Measurements from ENCODE around the gene GCK.

DNA sequence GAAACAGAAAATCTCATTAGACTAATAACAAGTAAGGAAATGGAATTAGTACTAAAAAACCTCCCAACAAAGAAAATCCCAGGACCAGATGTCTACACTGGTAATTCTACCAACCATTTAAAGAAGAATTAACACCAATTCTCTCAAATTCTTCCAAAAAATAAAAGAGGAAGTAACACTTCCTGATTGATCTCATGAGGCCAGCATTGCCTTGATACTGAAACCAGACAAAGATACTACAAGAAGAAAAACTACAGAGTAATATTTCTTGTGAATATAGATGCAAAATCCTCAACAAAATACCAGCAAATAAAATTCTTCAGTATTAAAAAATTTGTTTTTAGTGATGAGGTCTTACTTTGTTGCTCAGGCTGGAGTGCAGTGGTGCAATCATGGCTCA, 21.3 kb downstream of the GCK start:
- TF ChIP-seq, protein P1, sequence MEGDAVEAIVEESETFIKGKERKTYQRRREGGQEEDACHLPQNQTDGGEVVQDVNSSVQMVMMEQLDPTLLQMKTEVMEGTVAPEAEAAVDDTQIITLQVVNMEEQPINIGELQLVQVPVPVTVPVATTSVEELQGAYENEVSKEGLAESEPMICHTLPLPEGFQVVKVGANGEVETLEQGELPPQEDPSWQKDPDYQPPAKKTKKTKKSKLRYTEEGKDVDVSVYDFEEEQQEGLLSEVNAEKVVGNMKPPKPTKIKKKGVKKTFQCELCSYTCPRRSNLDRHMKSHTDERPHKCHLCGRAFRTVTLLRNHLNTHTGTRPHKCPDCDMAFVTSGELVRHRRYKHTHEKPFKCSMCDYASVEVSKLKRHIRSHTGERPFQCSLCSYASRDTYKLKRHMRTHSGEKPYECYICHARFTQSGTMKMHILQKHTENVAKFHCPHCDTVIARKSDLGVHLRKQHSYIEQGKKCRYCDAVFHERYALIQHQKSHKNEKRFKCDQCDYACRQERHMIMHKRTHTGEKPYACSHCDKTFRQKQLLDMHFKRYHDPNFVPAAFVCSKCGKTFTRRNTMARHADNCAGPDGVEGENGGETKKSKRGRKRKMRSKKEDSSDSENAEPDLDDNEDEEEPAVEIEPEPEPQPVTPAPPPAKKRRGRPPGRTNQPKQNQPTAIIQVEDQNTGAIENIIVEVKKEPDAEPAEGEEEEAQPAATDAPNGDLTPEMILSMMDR (IDR thresholded peaks at IDR 0.05) = no peak
- TF ChIP-seq EZH2 (IDR thresholded peaks at IDR 0.05; ENCODE audit: borderline replicate concordance, insufficient read depth, low read depth, low read length, poor library complexity, severe bottlenecking) = no peak
